ENCODE measurements around the gene FOXF2. TPM values are rescaled to one million over a fixed set of nuclear protein-coding genes. Genes with fewer than 3 reads are reported as not detected.

FOXF2 gene
- total and polyA plus RNA-seq, 7 donors, result 0.07 to 0.54 (median 0.17) TPM

DNA sequence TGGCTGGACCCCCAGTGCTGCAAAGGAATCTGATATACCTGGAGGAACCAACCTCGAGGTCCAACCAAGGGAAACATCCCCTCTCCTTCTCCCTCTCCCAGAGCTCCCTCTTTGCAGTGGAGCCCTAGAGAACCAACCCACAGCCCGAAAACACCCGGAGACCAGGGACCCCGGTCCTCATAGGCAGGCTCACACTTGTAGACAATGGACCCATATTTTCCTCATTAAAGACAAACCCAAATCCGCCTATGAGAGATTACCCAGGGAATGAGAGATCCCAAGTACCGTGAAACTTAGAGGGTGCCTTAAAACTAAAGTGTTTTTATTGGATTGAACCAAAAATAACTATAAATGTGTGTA lies 9.6 kb upstream of the FOXF2 start:
- Histone ChIP-seq H3K27me3 (ENCODE audit: insufficient read depth in 3 of 3, low read length in 2 of 3) (peaks cover 10 to 100% (median 41%) of the 10 kb centered on the region in 3 donors), H3K27ac (no peak overlapping the region), H3K9me3 (no peaks in the 10 kb centered on the region), H3K36me3 (ENCODE audit: insufficient read depth in 1 of 2, low read depth in 1 of 2) (no peaks in the 10 kb centered on the region), H3K4me3 (no peak overlapping the region), H3K4me1 (peaks cover 24% of the 10 kb centered on the region)
- no peak for DNase-seq
- no peak for ATAC-seq
- TF ChIP-seq, protein P1, sequence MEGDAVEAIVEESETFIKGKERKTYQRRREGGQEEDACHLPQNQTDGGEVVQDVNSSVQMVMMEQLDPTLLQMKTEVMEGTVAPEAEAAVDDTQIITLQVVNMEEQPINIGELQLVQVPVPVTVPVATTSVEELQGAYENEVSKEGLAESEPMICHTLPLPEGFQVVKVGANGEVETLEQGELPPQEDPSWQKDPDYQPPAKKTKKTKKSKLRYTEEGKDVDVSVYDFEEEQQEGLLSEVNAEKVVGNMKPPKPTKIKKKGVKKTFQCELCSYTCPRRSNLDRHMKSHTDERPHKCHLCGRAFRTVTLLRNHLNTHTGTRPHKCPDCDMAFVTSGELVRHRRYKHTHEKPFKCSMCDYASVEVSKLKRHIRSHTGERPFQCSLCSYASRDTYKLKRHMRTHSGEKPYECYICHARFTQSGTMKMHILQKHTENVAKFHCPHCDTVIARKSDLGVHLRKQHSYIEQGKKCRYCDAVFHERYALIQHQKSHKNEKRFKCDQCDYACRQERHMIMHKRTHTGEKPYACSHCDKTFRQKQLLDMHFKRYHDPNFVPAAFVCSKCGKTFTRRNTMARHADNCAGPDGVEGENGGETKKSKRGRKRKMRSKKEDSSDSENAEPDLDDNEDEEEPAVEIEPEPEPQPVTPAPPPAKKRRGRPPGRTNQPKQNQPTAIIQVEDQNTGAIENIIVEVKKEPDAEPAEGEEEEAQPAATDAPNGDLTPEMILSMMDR (IDR thresholded peaks at IDR 0.05), result no peak
- WGBS, 3 donors, result 3 to 7% (median 6%) methylated on average over 6 of the region's 6 CpGs
- intact Hi-C loops (cut with DNase I), result loop anchor here (5.0 to 10.0 kb wide), 4 partner anchors 62 to 787 kb away; no protein-coding TSS in a partner anchor

DNA sequence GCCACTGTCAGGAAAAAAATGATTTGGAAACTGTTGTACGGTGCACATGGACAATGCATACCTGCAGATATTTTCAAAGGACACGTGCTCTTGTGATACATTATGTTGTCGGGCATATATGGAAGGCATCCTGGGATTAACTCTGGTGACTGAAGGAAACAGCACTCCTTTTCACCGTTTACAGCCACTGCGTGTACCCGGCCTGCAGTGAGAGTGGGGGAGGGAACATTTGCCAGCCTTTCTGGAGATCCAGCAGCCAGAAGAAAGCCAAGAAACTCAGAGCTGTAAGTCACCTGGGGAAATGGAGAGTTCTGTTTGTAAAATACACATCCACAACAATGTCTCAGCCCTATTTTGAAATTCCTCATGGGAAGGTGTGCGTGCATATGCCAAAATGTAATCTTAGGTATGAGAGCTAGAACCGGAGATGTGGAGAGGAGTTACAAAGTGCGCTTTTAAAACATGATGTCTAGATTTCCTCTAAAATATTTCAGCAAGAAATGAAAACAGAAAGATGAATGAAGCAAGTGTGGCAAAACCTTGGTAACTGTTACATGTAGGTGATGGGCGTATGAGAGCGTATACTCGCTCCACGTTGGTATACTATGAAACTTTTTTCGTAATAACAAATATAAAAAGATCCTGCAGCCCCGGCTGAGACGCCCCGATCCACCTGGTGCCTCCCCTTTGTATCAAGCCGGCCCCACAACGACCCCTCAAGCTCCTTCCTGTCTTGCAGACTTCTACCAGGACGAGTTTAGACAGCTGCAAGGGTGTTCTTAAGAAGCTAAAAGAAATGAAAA lies 8.6 kb upstream of the FOXF2 start:
- H3K4me1 ChIP-seq, result peaks cover 24% of the 10 kb centered on the region
- peaks cover 10 to 100% (median 49%) of the 10 kb centered on the region in 3 donors for H3K27me3 ChIP-seq (ENCODE audit: insufficient read depth in 3 of 3, low read length in 2 of 3)
- H3K4me3 ChIP-seq, result no peak overlapping the region
- DNase-seq (no peak), ATAC-seq (no peak)
- no peaks in the 10 kb centered on the region for H3K36me3 ChIP-seq (ENCODE audit: insufficient read depth in 1 of 2, low read depth in 1 of 2)
- TF ChIP-seq, protein P1 (IDR thresholded peaks at IDR 0.05), result no peak
- no peaks in the 10 kb centered on the region for H3K9me3 ChIP-seq
- intact Hi-C loops (cut with DNase I), result loop anchor here (5.0 to 10.0 kb wide), 4 partner anchors 64 to 789 kb away; no protein-coding TSS in a partner anchor
- 12 to 18% (median 16%) methylated on average over 20 of the region's 20 CpGs for WGBS, 3 donors
- no peak overlapping the region for H3K27ac ChIP-seq

DNA sequence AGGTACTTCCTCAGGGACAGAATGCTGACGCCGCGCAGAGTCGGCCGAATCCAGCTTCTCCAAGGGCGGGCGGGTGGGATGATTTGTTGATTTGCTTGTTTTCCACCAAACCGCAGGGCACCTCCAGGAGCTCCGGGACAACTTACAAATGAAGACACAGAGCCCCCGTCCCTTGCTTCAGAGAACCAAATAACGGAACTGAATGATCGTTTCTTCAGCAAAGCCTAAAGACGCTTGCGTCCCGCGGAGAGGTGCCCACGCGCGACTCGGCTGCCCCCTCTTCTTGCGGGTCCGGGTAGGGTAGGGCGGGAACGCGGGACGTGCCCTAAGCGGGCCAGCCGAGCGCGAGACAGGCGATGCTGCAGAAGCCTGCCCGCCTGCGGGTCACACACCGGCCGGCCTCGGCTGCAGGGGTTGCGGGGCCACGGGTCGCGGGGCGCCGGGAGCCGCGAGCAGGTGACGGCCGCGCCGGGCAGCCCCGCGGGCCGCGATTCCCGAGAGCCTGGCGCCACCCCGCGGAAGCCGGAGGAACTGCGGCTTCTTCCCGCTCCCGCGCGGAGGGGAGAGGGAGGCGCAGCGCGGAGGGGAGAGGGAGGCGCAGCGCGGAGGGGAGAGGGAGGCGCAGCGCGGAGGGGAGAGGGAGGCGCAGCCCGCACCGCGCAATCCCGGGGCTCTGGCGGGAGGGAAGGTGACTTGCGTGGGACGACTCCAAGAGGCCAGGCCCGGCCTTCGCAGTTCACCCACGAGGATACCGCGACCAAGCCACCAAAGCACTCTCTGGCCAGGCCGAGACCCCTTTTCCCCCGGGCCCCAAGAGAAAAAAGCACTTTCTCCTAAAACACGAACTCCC lies 7.7 kb upstream of the FOXF2 start:
- peaks cover 24% of the 10 kb centered on the region for H3K4me1 ChIP-seq
- H3K4me3 ChIP-seq, result peak overlapping the region; percentile 59

DNA sequence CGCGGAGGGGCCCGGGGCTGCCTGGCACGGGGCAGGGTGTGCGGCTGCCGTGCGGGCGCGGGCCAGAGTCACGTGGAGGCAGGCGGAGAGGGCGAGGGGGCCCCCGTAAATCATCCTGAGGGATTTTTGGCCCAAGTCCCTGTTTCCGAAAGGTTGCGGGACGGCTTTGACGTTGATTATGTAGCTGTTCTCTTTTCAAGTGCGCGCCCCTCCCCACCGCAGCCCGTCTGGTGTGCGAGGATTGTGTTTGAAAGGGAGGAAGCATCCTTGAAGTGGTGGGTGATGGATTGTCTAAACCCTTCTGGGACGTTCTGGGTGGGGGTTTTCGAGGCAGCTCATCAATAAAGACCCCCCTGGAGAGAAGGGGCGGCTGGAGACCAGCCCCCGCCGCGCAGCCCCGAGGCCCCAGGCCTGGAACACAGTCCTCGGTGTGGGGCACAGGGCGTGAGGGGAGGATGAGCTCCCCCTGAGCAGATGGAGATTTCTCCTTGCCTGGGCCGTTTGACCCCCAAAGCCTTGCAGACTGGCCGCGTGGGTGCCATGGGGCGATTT lies 7.0 kb upstream of the FOXF2 start:
- DNase-seq (no peak), ATAC-seq (peak in 1 of 4 donors; percentile 8)
- intact Hi-C loops (cut with DNase I), result loop anchor here (5.0 to 10.0 kb wide), 4 partner anchors 65 to 790 kb away; no protein-coding TSS in a partner anchor
- TF ChIP-seq, protein P1 (IDR thresholded peaks at IDR 0.05), result no peak
- Histone ChIP-seq H3K27me3 (ENCODE audit: insufficient read depth in 3 of 3, low read length in 2 of 3) (peaks cover 4 to 99% (median 56%) of the 10 kb centered on the region in 3 donors), H3K9me3 (no peaks in the 10 kb centered on the region), H3K4me1 (peaks cover 24% of the 10 kb centered on the region), H3K27ac (no peak overlapping the region), H3K4me3 (peak overlapping the region; percentile 59), H3K36me3 (ENCODE audit: insufficient read depth in 1 of 2, low read depth in 1 of 2) (no peaks in the 10 kb centered on the region)
- WGBS, 3 donors, result 2 to 4% (median 2%) methylated on average over 35 of the region's 35 CpGs

More for the DNA sequence above, 7.7 kb upstream of the FOXF2 start:
- peak; percentile 76 to 89 (median 86) for ATAC-seq
- Histone ChIP-seq H3K36me3 (ENCODE audit: insufficient read depth in 1 of 2, low read depth in 1 of 2) (no peaks in the 10 kb centered on the region), H3K27me3 (ENCODE audit: insufficient read depth in 3 of 3, low read length in 2 of 3) (peaks cover 6 to 100% (median 53%) of the 10 kb centered on the region in 3 donors), H3K27ac (no peak overlapping the region), H3K9me3 (no peaks in the 10 kb centered on the region)
- intact Hi-C loops (cut with DNase I), result loop anchor here (5.0 to 10.0 kb wide), 4 partner anchors 64 to 789 kb away; no protein-coding TSS in a partner anchor
- TF ChIP-seq, protein P1 (IDR thresholded peaks at IDR 0.05), result peak; percentile 94
- 1 to 2% (median 1%) methylated on average over 71 to 83 of the region's 87 CpGs for WGBS, 3 donors
- peak in 1 of 2 donors; percentile 53 for DNase-seq
